Measurements from ENCODE around the gene TAS1R2. TPM values are rescaled to one million over a fixed set of nuclear protein-coding genes. Genes with fewer than 3 reads are reported as not detected.

TAS1R2 gene
- total and polyA plus RNA-seq, 9 of the 15 experiments (the other 6 are each of a cell fraction or from before 2014, with no cell fraction given), result not detected

- TF ChIP-seq BDP1 (IDR thresholded peaks at IDR 0.05; ENCODE audit: insufficient read depth, insufficient read length) (no peak), HDAC1 (IDR thresholded peaks at IDR 0.05) (peak in 1 of 2 experiments; percentile 64; a peak in 2 of 4 replicates), PTTG1 (tag; IDR thresholded peaks at IDR 0.05; ENCODE audit: low read depth) (no peak), THAP12 (CRISPR knock-in tag; IDR thresholded peaks at IDR 0.05) (no peak), ETV6 (IDR thresholded peaks at IDR 0.05; ENCODE audit: borderline replicate concordance in 1 of 2, low read depth in 2 of 2, low read length in 1 of 2) (no peak), ETV6 (CRISPR knock-in tag; IDR thresholded peaks at IDR 0.05; ENCODE audit: borderline replicate concordance) (no peak), STAG1 (CRISPR knock-in tag; IDR thresholded peaks at IDR 0.05; ENCODE audit: borderline replicate concordance) (no peak), HNRNPUL1 (IDR thresholded peaks at IDR 0.05; ENCODE audit: low read length) (no peak), RBFOX2 (IDR thresholded peaks at IDR 0.05; ENCODE audit: low read depth, low read length) (no peak), ZNF280B (CRISPR knock-in tag; IDR thresholded peaks at IDR 0.05) (no peak), SAFB2 (IDR thresholded peaks at IDR 0.05; ENCODE audit: borderline replicate concordance, low read depth, low read length, severe bottlenecking) (no peak), KDM1A (IDR thresholded peaks at IDR 0.05) (peak; percentile 77 to 78), BHLHE40 (IDR thresholded peaks at IDR 0.05; ENCODE audit: low read length) (no peak), OTX1 (CRISPR knock-in tag; IDR thresholded peaks at IDR 0.05) (no peak)
Observed at GRCh38 chr1:18858070-18858688, 1.3 kb downstream of the TAS1R2 start (continued).
